ENCODE measurements around the gene NCF1. TPM values are rescaled to one million over a fixed set of nuclear protein-coding genes. Genes with fewer than 3 reads are reported as not detected.
"Not testable (repeated sequence)": the region's sequence is repeated elsewhere in the genome, so short reads cannot be mapped to it uniquely, and the experiment has no call there.

NCF1 gene
- total RNA-seq (2021; ENCODE audit: unreplicated experiment) (0.27 TPM), Bru-seq, nascent RNA (not detected), BruChase-seq, experiment 1, labeled RNA remaining after a 6-hour chase (percentile 14 among the genes with signal in this experiment), BruChase-seq, experiment 2, labeled RNA remaining after a 2-hour chase (percentile 11 among the genes with signal in this experiment)
- polyA plus RNA-seq (2012) = 0.07 and 0.30 TPM in 2 replicates
- long read RNA-seq = 0 reads

DNA sequence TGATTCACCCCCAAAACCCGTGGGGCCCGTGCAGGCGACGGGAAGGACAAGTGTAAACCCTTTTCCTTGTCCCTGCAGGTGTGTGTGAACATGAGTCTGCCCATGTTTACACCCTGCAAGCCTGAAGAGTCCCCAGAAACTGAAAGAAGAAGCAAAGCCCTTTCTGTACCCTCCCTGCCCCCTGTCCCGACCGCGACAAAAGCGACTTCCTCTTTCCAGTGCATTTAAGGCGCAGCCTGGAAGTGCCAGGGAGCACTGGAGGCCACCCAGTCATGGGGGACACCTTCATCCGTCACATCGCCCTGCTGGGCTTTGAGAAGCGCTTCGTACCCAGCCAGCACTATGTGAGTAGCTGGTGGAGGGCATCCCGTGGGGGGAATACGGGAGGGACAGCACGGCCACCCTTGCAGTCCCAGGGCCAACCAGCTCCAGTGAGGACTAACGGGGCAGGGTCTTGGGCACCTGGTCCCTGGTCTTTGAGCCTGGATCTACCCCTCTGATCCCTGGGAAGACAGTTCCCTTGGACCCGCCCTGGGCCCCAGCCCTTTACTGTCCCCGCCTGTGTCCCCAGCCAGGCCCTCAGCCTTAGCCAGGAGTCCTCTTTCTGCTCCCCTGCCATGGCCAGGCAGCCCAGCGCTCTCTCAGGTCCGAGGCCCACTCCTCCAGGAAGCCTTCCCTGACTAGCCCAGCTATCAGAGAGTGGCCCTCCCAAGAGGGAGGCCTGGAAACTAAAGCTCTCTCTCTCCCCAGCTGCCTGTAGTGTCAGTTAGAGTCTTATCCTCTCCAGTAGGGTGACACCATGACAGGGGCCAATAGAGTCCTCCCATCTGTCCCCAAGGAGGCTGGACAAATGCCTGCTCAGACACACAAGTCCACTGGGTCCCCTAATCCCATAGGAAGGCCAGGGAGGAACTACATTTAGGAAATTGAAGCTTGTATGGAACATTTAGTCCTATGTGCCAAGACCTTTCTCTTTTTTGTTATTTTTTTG is at the start of gene NCF1:
NCF1 (plus strand) TSS at position 252 of the 991 bp plus-strand sequence; CDS start at position 273, 21 bp downstream.
- POLR2A ChIA-PET; H3K79me2 ChIP-seq (ENCODE audit: insufficient read depth, low read length); intact Hi-C loops (cut with micrococcal nuclease); H3K4me2 ChIP-seq (ENCODE audit: low read length); H3K9me2 ChIP-seq (ENCODE audit: insufficient read depth); H4K20me1 ChIP-seq (ENCODE audit: insufficient read depth); H3K36me3 ChIP-seq (ENCODE audit: control insufficient read depth in 1 of 2, insufficient read depth in 2 of 2, low read length in 2 of 2); BruUV-seq (replicated peaks); H3K4me1 ChIP-seq (ENCODE audit: control insufficient read depth in 1 of 2, insufficient read depth in 2 of 2, low read length in 2 of 2); H3K27ac ChIP-seq (ENCODE audit: low read depth, low read length); CTCF ChIA-PET; H3K9me3 ChIP-seq (ENCODE audit: control insufficient read depth in 1 of 2, insufficient read depth in 1 of 2, low read depth in 1 of 2, low read length in 2 of 2); DNase-seq (ENCODE audit: low read depth, low spot score); RAD21 ChIA-PET (ENCODE audit: low non-redundant PET in 1 of 2, low total read pairs in 2 of 2, uncharacterized antibody in 2 of 2, unreplicated experiment in 2 of 2); H3K27me3 ChIP-seq (ENCODE audit: insufficient read depth, low read length); H3K4me3 ChIP-seq (replicated peaks in 1 of 2; ENCODE audit: low read depth in 1 of 2, low read length in 2 of 2); H3K9ac ChIP-seq (ENCODE audit: low read length); H2AFZ ChIP-seq (ENCODE audit: low read depth, low read length, poor library complexity, severe bottlenecking): not testable (repeated sequence)
- ATAC-seq = peak; percentile 52; the same call in 1 of the 2 replicates

DNA sequence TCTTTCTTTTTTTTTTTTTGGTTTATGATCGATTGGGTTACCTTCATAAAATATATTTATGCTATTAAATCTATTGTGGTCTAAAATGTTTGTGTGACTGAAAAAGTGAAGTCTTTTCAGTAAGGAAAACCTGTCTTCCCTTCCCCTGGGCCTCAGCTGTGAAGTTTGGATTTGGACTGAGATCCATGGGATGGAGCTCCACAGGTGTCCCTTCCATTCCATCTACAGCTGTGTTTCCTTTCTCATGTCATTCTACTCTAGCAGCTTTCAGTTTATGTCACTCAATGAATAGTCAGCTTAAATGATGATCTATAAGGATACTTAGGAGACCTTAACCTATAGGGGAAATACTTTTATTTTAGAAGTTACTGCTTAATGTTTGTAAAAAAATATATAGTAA is 48.0 kb upstream of the NCF1 start:
- POLR2A ChIA-PET = no interaction called here
- BruUV-seq (replicated peaks) = no TSS peak

More for the DNA sequence above, 48.0 kb upstream of the NCF1 start:
- Histone ChIP-seq H3K36me3 (ENCODE audit: control insufficient read depth in 1 of 2, insufficient read depth in 2 of 2, low read length in 2 of 2) (peaks cover 5 to 15% of the 10 kb centered on the region in 2 experiments), H3K4me1 (ENCODE audit: control insufficient read depth in 1 of 2, insufficient read depth in 2 of 2, low read length in 2 of 2) (no peaks in the 10 kb centered on the region), H3K4me3 (replicated peaks in 1 of 2; ENCODE audit: low read depth in 1 of 2, low read length in 2 of 2) (no peak overlapping the region), H3K4me2 (ENCODE audit: low read length) (no peak overlapping the region), H4K20me1 (ENCODE audit: insufficient read depth) (no peaks in the 10 kb centered on the region), H3K9me2 (ENCODE audit: insufficient read depth) (no peaks in the 10 kb centered on the region), H2AFZ (ENCODE audit: low read depth, low read length, poor library complexity, severe bottlenecking) (no peak overlapping the region), H3K27ac (ENCODE audit: low read depth, low read length) (no peak overlapping the region), H3K9ac (ENCODE audit: low read length) (no peak overlapping the region), H3K9me3 (ENCODE audit: control insufficient read depth in 1 of 2, insufficient read depth in 1 of 2, low read depth in 1 of 2, low read length in 2 of 2) (no peaks in the 10 kb centered on the region), H3K27me3 (ENCODE audit: insufficient read depth, low read length) (no peaks in the 10 kb centered on the region), H3K79me2 (ENCODE audit: insufficient read depth, low read length) (peaks cover 7% of the 10 kb centered on the region; the same call in 1 of the 2 replicates)
- ChIA-PET RAD21 (ENCODE audit: low non-redundant PET in 1 of 2, low total read pairs in 2 of 2, uncharacterized antibody in 2 of 2, unreplicated experiment in 2 of 2) (no interaction called here), CTCF (no interaction called here)
- DNase-seq (ENCODE audit: low read depth, low spot score) = no peak
- intact Hi-C loops (cut with micrococcal nuclease) = no loop called here
- TF ChIP-seq FOSL1 (IDR thresholded peaks at IDR 0.05; ENCODE audit: low read depth) = no peak
- TF ChIP-seq, protein P1, sequence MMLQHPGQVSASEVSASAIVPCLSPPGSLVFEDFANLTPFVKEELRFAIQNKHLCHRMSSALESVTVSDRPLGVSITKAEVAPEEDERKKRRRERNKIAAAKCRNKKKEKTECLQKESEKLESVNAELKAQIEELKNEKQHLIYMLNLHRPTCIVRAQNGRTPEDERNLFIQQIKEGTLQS (IDR thresholded peaks at IDR 0.05) = no peak
- no peak for TF ChIP-seq EZH2phosphoT487 (IDR thresholded peaks at IDR 0.05; ENCODE audit: borderline replicate concordance)
- TF ChIP-seq, protein P2, sequence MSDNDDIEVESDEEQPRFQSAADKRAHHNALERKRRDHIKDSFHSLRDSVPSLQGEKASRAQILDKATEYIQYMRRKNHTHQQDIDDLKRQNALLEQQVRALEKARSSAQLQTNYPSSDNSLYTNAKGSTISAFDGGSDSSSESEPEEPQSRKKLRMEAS (IDR thresholded peaks at IDR 0.05) = no peak
- TF ChIP-seq CBX3 (IDR thresholded peaks at IDR 0.05; ENCODE audit: low read depth) = no peak
- TF ChIP-seq JUND (IDR thresholded peaks at IDR 0.05) = no peak
- no peak for TF ChIP-seq EGR1 (IDR thresholded peaks at IDR 0.05; ENCODE audit: low read depth)
- no peak for TF ChIP-seq RAD21 (IDR thresholded peaks at IDR 0.05; ENCODE audit: low read depth)
- no peak for TF ChIP-seq EZH2 (IDR thresholded peaks at IDR 0.05)
- TF ChIP-seq POLR2AphosphoS5 (IDR thresholded peaks at IDR 0.05; ENCODE audit: low read depth, low read length) = no peak
- TF ChIP-seq YY1 (IDR thresholded peaks at IDR 0.05; ENCODE audit: extremely low read depth, insufficient replicate concordance, low read depth, low read length) = no peak
- no peak for TF ChIP-seq SRF (IDR thresholded peaks at IDR 0.05; ENCODE audit: low read depth)
- no peak for TF ChIP-seq CEBPB (IDR thresholded peaks at IDR 0.05; ENCODE audit: low read depth)
- no peak for TF ChIP-seq ELF1 (IDR thresholded peaks at IDR 0.05; ENCODE audit: borderline replicate concordance, low read depth)
- no peak for ATAC-seq
